SK-N-SH (cell line): ENCODE results near the gene ZNF219.

Experiments
- CTCF ChIP-seq: fragments of 200-600 bp; sonication (generic); IDR thresholded peaks from 2 replicates; pipeline ENCODE4 v1.6.1; 2017; ENCODE audit warnings: antibody characterized with exemption, mild to moderate bottlenecking, moderate library complexity
- EP300 ChIP-seq, 2 experiments: IDR thresholded peaks; 2 replicates each; pipeline versions ENCODE4 v1.4.0 to v1.6.1; 2012; ENCODE audit warnings: borderline replicate concordance in 1 of 2, low read depth in 1 of 2, low read length in 1 of 2
- EZH2phosphoT487 ChIP-seq: fragments of 200-600 bp; sonication (generic); IDR thresholded peaks from 2 replicates; pipeline ENCODE4 v1.6.1; 2017; ENCODE audit warnings: low read depth, mixed run types, mild to moderate bottlenecking, antibody characterized with exemption, moderate library complexity, borderline replicate concordance
- POLR2AphosphoS5 ChIP-seq: IDR thresholded peaks from 2 replicates; pipeline ENCODE4 v1.6.1; 2012; ENCODE audit warnings: low read depth, low read length
- SMC3 ChIP-seq: IDR thresholded peaks from 2 replicates; pipeline ENCODE4 v1.6.1; 2012; ENCODE audit warnings: low read depth, low read length, improper control_type of control experiment
- USF2 ChIP-seq: fragments of 150-350 bp; IDR thresholded peaks from 2 replicates; pipeline ENCODE4 v1.6.1; 2017; ENCODE audit warnings: antibody characterized with exemption, low read length, low read depth, borderline replicate concordance
- TF ChIP-seq, protein P1 (sequence below): IDR thresholded peaks from 2 replicates; pipeline ENCODE4 v1.6.1; 2012; ENCODE audit warnings: mild to moderate bottlenecking, low read depth, low read length, moderate library complexity

DNA sequence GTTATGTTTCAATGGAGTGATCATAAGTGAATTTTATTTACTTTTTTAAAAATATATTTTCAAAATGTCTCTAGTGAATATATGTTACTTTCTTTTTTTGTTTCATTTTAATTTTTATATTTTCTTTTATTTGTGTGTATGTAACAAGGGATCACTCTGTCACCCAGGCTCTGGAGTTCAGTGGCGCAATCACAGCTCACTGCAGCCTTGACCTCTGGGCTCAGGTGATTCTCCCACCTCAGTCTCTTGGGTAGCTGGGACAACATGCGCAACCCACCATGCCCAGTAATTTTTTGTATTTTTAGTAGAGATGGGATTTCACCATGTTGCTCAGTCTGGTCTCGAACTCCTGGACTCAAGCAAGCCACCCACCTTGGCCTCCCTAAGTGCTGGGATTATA lies 20.5 kb upstream of the ZNF219 start:
- TF ChIP-seq CTCF: no peak
- no peak for TF ChIP-seq EZH2phosphoT487
- no peak for TF ChIP-seq USF2
- TF ChIP-seq SMC3: no peak
- TF ChIP-seq, protein P1, sequence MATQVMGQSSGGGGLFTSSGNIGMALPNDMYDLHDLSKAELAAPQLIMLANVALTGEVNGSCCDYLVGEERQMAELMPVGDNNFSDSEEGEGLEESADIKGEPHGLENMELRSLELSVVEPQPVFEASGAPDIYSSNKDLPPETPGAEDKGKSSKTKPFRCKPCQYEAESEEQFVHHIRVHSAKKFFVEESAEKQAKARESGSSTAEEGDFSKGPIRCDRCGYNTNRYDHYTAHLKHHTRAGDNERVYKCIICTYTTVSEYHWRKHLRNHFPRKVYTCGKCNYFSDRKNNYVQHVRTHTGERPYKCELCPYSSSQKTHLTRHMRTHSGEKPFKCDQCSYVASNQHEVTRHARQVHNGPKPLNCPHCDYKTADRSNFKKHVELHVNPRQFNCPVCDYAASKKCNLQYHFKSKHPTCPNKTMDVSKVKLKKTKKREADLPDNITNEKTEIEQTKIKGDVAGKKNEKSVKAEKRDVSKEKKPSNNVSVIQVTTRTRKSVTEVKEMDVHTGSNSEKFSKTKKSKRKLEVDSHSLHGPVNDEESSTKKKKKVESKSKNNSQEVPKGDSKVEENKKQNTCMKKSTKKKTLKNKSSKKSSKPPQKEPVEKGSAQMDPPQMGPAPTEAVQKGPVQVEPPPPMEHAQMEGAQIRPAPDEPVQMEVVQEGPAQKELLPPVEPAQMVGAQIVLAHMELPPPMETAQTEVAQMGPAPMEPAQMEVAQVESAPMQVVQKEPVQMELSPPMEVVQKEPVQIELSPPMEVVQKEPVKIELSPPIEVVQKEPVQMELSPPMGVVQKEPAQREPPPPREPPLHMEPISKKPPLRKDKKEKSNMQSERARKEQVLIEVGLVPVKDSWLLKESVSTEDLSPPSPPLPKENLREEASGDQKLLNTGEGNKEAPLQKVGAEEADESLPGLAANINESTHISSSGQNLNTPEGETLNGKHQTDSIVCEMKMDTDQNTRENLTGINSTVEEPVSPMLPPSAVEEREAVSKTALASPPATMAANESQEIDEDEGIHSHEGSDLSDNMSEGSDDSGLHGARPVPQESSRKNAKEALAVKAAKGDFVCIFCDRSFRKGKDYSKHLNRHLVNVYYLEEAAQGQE: no peak
- no peak for TF ChIP-seq POLR2AphosphoS5
- TF ChIP-seq EP300 (IDR thresholded peaks at IDR 0.05; ENCODE audit: borderline replicate concordance in 1 of 2, low read depth in 1 of 2, low read length in 1 of 2): no peak
